Activated CD4-positive, alpha-beta T cell treated with anti-CD3 and anti-CD28 coated beads for 48 hours (primary cell): Measurements from ENCODE around the gene CACNG3.
A peak's percentile ranks its signal among the peaks of the same experiment; 100 is the strongest.
"Not testable (repeated sequence)": the region's sequence is repeated elsewhere in the genome, so short reads cannot be mapped to it uniquely, and the experiment has no call there.

Experiments
- DNase-seq: peaks from one replicate; pipeline ENCODE4 v3.0.0-alpha.2; 2020

Gene CACNG3

DNA sequence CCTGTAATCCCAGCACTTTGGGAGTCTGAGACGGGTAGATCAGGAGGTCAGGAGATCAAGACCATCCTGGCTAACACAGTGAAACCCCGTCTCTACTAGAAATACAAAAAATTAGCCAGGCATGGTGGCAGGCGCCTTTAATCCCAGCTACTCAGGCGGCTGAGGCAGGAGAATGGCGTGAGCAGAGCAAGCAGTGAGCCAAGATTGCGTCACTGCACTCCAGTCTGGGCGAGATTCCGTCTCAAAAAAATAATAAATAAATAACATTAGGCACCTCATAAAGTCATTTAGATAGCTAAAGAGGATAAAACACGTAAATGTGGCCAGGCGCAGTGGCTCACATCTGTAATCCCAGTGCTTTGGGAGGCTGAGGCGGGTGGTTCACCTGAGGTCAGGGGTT, 87.7 kb downstream of the CACNG3 start:
- DNase-seq, result not testable (repeated sequence)

DNA sequence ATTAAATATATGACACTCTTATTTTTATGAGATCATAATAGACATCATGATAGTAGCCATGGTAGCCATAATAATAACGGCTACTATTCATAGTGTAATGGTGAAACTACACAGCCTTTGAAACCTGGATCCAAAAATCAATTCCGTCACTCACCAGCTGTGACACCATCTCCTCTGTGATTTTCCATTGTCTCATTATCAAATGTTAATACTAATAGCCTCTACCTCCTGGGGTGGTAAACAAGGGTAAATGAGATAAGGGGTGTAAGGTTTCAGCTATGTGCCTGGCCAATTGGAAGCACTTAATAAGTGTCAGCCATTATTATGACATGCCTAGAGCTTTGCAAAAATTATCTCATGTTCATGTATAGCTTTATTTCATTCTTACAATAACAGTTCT, 88.6 kb downstream of the CACNG3 start:
- DNase-seq, result no peak

DNA sequence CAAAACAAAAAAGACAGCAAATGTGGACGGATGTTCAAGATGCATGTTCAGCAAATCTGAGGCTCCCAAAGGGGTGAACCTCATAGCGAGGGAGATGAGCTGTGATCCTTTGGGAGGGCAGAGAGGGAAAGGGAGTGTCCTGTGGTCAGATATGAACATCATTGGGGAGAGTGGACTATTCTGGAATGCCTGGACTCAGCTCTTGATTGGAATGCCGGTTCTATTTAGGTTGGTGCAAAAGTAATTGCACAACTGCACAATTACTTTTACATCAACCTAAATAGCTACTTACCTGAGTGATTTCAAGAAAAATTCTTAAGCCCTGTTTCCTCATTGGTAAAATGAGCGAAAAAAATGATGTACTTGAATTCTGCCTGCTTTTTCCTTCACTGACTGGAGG, 89.6 kb downstream of the CACNG3 start:
- no peak for DNase-seq

- no peak for DNase-seq
Measured at GRCh38 chr16:24346734-24347133, 90.6 kb downstream of the CACNG3 start.

DNA sequence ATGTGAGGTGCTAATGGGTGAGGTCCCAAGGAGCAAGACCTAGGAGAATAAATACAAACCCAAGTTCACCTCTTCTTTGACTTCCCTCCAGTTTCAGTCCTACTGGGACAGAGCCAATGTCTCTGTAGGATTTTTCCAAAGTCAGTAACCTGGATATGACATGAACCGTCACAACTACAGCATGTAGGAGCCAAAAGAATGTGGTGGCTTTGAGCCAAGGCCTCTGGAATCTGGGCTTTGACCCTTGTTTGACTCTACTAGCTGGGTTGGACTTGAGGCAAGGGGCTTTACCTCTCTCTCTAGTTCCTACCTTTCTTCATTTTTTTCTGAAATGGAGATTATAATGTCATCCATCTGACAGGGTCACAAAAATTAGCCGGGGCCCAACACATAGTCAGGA, 91.4 kb downstream of the CACNG3 start:
- DNase-seq, result no peak

- DNase-seq, result no peak
Measured at GRCh38 chr16:24348545-24349290, 92.6 kb downstream of the CACNG3 start.

GRCh38 chr16:24349320-24349719, 93.2 kb downstream of the CACNG3 start:
- DNase-seq, result no peak

DNA sequence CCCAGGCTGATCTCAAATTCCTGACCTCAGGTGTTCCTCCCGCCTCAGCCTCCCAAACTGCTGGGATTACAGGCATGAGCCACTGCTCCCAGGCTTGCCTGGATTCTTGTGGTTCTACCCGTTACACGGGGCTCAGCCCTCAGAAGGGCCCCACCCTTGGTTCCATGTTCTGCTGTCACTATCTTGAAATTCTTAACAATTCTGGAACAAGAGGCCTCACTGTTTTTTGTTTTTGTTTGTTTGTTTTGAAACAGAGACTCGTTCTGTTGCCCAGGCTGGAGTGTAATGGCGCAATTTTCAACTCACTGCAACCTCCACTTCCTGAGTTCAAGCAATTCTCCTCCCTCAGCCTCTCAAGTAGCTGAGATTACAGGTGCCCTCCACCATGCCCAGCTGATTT, 96.6 kb downstream of the CACNG3 start:
- DNase-seq, result no peak

- no peak for DNase-seq
Measured at GRCh38 chr16:24353622-24354021, 97.5 kb downstream of the CACNG3 start.

GRCh38 chr16:24357511-24357910, 101.4 kb downstream of the CACNG3 start:
- no peak for DNase-seq

GRCh38 chr16:24358117-24358516, 102.0 kb downstream of the CACNG3 start:
- no peak for DNase-seq

DNA sequence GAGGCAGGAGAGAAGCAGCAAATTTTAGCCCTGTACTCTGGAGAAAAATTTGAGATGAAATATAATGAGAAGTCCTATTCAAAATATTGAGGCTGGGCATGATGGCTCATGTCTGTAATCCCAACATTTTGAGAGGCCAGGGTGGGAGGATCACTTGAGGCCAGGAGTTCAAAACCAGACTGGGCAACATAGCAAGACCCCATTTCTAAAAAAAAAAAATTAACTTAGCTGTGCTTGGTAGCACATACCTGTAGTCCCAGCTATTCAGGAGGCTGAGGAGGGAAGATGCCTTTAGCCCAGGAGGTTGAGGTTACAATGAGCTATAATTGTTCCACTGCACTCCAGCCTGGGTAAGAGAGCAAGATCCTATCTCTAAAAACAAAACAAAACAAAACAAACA, 103.4 kb downstream of the CACNG3 start:
- DNase-seq, result no peak

DNA sequence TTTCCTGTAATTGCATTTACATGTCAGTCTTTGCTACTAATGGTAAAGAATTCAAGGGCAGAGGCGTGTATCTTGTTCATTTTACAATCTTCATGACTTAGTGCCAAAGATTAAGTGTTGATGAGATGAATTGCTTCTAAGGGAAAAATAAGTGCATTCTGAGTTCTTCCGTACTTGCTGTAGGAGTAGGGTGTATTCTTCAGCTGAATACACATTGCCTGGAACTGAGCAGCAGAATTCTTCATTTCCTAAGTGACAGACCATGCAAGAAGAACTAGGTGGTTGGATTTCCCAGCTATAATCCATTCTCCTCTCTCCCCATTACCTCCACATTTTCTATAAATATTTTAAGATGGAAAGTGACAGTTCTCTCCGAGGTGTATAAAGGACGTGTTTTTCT, 104.8 kb downstream of the CACNG3 start:
- DNase-seq, result no peak

GRCh38 chr16:24364596-24364995, 108.5 kb downstream of the CACNG3 start:
- no peak for DNase-seq

DNA sequence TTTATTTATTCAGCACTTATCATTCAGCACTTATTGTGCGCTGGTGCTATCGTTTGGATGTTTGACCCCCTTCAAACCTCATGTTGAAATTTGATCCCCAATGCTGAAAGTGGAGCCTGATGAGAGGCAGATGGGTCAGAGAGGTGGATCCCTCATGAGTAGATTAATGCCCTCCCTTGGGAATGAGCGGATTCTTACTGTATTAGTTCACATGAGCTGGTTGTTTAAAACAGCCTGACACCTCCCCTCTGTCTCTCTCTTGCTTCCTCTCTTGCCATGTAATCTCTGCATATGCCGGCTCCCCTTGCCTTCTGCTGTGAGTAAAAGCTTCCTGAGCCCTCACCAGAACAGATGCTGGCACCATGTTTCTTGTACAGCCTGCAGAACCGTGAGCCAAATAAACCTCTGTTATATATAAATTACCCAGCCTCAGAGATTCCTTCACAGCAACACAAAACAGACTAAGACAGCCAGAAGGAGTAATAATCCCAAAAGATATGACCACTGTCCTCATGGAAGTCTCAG, 111.1 kb downstream of the CACNG3 start:
- no peak for DNase-seq

GRCh38 chr16:24372824-24373223, 116.7 kb downstream of the CACNG3 start:
- DNase-seq, result no peak

DNA sequence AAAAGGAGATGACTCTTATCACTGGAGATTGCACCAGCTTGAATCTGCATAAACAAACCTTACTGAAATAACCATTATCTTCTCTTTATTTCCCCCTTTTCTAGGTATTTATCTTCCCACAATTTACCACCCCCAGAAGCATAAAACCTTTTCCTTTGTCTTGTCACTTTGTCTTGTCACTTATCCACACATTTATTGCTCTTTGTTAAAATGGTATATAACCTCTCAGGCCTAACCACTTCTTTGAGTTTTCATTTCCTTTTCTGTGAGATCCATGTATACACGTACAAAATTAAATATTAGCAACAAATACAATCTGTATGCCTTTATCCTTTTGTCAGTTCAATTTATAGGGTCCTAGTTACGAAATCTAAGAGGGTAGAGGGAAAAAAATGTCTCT, 122.9 kb downstream of the CACNG3 start:
- DNase-seq, result no peak

DNA sequence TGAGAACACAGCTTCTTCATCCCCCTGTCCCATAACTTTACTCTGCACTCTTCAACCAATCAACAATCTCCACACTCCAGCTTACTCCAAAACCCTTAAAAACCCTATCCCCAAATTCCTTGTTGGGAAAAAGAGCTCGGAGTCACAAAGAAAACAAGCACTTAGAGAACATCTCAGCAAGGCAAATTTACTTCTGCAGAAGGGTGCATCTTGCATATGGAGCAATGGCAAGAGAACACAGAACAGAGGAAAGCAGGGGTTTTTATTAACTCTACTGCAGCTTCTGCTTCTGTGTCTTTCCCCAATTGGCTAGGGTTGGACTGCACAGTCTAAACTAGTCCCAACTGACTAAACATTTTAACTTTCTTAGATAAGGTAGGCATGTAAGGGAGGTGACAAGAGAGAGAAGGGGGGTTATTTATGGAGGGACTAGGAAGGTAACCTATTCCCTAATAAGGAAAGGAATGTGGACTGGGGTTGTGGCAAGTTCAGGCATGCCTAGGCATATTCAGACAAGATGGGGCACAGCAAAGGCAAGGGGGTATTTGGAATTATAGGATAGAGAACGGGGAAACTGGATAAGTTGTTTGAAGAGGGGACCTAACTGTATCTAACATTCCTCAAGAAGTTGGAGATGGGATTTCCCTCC, 125.5 kb downstream of the CACNG3 start:
- DNase-seq, result no peak

- DNase-seq, result no peak
Measured at GRCh38 chr16:24382762-24383407, 126.8 kb downstream of the CACNG3 start.

DNA sequence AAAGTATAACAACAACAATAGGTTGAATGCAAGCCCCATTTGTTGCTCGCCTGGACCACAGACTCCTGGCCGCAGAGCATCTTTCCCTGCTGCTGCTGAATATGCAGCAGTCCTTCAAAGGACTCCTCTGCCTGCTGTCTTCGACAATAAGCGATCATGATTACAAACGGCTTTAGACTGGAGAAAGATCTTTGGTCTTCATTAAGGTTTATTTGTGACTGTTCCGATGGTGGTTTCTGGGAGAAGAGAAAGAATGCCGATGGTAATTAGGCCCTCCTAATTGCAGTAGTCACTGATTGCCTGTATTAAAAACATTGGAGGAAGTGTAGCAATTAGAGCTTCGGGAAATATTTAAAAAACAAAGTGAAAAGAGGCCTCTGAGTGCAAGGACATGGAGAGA, 138.2 kb downstream of the CACNG3 start:
- DNase-seq, result no peak

- DNase-seq, result no peak
Measured at GRCh38 chr16:24396350-24397271, 140.5 kb downstream of the CACNG3 start.

- DNase-seq, result peak; percentile 4
Measured at GRCh38 chr16:24409045-24409444, 152.9 kb downstream of the CACNG3 start.
